RWPE1 (cell line): Measurements from ENCODE around the gene ADAMTS7.
"Not testable (repeated sequence)": the region's sequence is repeated elsewhere in the genome, so short reads cannot be mapped to it uniquely, and the experiment has no call there.

Experiments used
- CTCF ChIA-PET: fragments of 350-600 bp; sonication (Branson Sonifier 250); formaldehyde crosslinking; extraction: SDS; loops from one replicate; lab custom pipeline; 2021; lab: Yijun Ruan, JAX
- POLR2A ChIA-PET: fragments of 400-600 bp; formaldehyde crosslinking; extraction: SDS; loops from one replicate; lab custom pipeline; 2020; ENCODE audit warnings: antibody characterized with exemption; ENCODE audit not compliant: low non-redundant PET; lab: Yijun Ruan, JAX
- DNase-seq: peaks from one replicate; pipeline ENCODE4 v3.0.0; 2012; ENCODE audit warnings: low spot score
- H3K27ac ChIP-seq: fragments of 450-650 bp; 2 replicates; pipeline ENCODE4 v1.5.1; 2017
- CTCF ChIP-seq: fragments of 450-650 bp; conservative IDR thresholded peaks from 2 replicates; pipeline ENCODE4 v1.5.1; 2017; ENCODE audit warnings: low read depth, mild to moderate bottlenecking

The ADAMTS7 gene

GRCh38 chr15:78762985-78763795 lies 48.1 kb downstream of the ADAMTS7 start:
- ChIA-PET POLR2A (no interaction called here), CTCF (interaction anchor here (0.6 to 1.1 kb wide), 2 partner anchors 145 to 421 kb away, joined by 3 to 5 read pairs; no protein-coding TSS in a partner anchor)
- DNase-seq = no peak
- H3K27ac ChIP-seq = peak overlapping the region; percentile 61
- TF ChIP-seq CTCF = no peak

- POLR2A ChIA-PET, H3K27ac ChIP-seq, DNase-seq: not testable (repeated sequence)
- CTCF ChIA-PET = interaction anchor here (0.6 kb wide), 2 partner anchors 213 to 420 kb away, joined by 5 to 8 read pairs; no protein-coding TSS in a partner anchor
These were observed 48.8 kb downstream of the ADAMTS7 start for GRCh38 chr15:78762386-78762961.

GRCh38 chr15:78761891-78762385 lies 49.3 kb downstream of the ADAMTS7 start:
- no peak for TF ChIP-seq CTCF
- ChIA-PET CTCF (interaction anchor here (0.6 kb wide), 1 partner anchor 214 kb away, joined by 8 read pairs; no protein-coding TSS in a partner anchor), POLR2A (no interaction called here)
- no peak for DNase-seq
- H3K27ac ChIP-seq = peak overlapping the region; percentile 59

- POLR2A ChIA-PET, DNase-seq, CTCF ChIA-PET: not testable (repeated sequence)
- H3K27ac ChIP-seq = peak overlapping the region; percentile 59
These were observed 49.8 kb downstream of the ADAMTS7 start for GRCh38 chr15:78761475-78761874.

DNA sequence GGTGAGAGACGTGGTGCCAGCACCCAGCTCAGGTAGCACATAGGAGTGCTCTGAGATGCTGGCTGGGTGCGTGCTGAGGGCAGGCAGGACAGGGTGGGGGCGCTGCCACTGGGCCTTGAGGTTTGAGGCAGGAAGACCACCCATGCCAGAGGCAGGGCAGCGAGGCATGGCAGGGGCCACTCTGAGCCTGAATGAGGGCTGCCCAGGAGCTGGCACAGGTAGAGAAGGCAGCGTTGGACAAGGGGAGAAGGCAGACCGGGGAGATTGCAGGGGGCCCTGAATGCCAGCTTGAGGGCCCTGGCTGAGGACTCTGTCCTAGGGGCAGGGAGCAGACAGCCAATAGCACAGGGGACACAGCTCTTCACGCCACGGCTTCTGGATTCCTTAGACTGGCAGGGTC lies 50.2 kb downstream of the ADAMTS7 start:
- no peak for TF ChIP-seq CTCF
- no peak for DNase-seq
- ChIA-PET POLR2A (no interaction called here), CTCF (no interaction called here)
- peak overlapping the region; percentile 59 for H3K27ac ChIP-seq

DNA sequence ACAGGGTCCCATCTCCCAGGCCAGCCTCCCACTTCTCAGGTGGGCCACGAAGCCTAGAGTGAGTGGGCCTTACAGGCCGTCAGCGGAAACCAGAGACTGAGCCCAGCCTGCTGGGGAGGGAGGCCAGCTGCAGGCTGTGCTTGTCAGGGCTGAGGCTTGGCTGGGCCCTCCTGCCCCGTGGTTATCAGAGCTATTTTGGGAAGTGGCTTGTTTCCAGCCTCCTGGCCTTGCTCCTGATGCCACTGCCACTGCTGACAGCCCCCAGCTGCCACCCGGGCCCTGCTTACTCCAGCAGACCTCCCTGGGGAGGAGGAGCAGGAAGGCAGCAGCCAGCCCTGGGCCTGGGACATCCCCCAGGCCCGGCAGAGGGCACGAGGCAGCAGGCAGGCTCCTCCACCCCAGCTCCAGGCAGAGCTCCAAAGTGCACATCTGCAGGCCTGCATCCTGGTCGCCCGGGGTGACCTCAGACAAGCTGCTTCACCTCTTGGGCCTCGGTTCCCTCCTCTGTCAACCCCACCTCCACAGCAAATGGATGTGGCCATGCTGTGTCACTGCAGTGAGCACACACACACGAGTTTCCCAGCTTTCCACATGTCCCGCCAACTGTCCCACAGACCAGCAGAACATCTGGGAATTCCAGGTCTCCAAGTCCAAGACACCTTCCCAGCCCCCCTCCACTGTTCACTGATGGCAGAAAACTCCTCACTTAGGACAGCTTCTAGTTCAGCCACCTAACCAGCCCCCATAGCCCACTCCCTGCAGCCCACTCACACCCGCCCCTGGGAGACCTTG lies 51.0 kb downstream of the ADAMTS7 start:
- DNase-seq, CTCF ChIA-PET: not testable (repeated sequence)
- peak overlapping the region; percentile 59 for H3K27ac ChIP-seq

GRCh38 chr15:78759361-78759998 lies 51.8 kb downstream of the ADAMTS7 start:
- POLR2A ChIA-PET, CTCF ChIA-PET, DNase-seq: not testable (repeated sequence)
- peak overlapping the region; percentile 59 for H3K27ac ChIP-seq

More for the DNA sequence above, 51.0 kb downstream of the ADAMTS7 start:
- POLR2A ChIA-PET = not testable (repeated sequence)

GRCh38 chr15:78758486-78759200 lies 52.6 kb downstream of the ADAMTS7 start:
- CTCF ChIA-PET, H3K27ac ChIP-seq, DNase-seq, POLR2A ChIA-PET: not testable (repeated sequence)

DNA sequence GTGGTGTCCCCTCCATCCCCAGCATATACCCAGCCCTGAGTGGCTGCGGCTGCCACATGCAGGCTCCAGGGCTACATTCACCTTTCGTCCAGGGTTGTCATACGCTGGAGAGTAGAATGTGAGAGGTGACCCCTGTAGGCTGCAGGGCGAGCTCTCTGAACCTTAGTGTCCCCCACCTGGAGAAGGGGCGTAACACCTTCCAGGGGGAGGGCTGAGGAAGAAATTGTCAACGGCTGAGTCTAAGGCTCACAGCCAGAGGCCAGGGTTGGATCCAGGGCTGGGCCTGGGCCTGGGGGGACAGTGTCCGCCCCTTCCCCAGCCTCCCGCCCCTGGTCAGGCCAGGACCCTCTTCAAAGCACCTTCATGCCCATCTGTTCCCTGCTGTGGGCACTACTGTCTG lies 53.2 kb downstream of the ADAMTS7 start:
- H3K27ac ChIP-seq, CTCF ChIA-PET, POLR2A ChIA-PET, DNase-seq: not testable (repeated sequence)
